ENCODE data around the gene EMC8.

The EMC8 gene

DNA sequence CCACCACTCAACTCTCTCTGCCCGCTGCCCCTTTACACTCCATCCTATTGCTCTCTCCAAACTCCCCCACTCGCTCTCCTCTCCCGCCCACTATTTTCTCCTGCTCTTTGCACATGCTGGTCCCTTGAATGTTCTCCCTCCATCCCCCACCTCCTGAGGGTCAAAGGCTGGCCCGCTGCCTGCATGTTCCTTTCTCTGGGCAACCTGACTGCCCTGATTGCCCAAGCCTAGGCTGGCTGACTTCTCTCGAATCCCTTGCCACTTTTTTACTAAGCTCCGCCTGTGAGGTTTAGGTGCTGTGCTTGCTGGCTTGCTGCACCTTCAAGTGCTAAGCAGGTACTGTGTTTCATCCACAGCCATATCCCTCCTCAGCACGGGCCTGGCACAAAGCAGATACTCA is 2.7 kb downstream of the EMC8 start:
- Histone ChIP-seq H3K27ac (ENCODE audit: low read length) (no peak overlapping the region), H3K27me3 (ENCODE audit: low read depth, low read length) (no peaks in the 10 kb centered on the region), H3K4me1 (ENCODE audit: control insufficient read depth in 1 of 2, insufficient read depth in 2 of 2, low read length in 2 of 2) (peaks cover 4 to 32% of the 10 kb centered on the region in 2 donors), H3K9me3 (ENCODE audit: control insufficient read depth in 1 of 2, low read length in 2 of 2) (no peaks in the 10 kb centered on the region), H3K36me3 (ENCODE audit: control insufficient read depth in 1 of 2, insufficient read depth in 2 of 2, low read length in 2 of 2) (peaks cover 27 to 43% of the 10 kb centered on the region in 2 donors), H3K4me3 (ENCODE audit: low read depth in 1 of 2, low read length in 2 of 2) (no peak overlapping the region)

DNA sequence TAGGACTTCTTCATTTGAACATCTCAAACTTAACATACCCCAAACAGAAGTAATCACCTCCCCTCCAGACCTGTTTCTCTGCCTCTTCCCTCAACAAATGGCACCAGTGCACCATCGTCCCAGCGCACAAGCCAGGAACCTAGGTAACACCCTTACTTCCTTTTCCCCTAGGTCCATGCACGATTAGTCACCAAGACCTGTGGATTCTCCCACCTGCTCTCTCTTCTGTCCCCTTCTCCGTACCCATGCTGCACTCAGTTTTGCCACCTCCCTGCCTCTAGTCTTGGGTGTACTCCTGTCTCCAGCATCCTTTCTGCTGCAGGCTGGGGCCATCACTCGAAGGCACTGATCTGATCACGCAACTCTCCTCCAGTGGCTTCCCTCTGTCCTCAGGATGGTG is 3.2 kb downstream of the EMC8 start:
- no peaks in the 10 kb centered on the region for H3K27me3 ChIP-seq (ENCODE audit: low read depth, low read length)
- H3K9me3 ChIP-seq (ENCODE audit: control insufficient read depth in 1 of 2, low read length in 2 of 2), result no peaks in the 10 kb centered on the region
- peaks cover 4 to 28% of the 10 kb centered on the region in 2 donors for H3K4me1 ChIP-seq (ENCODE audit: control insufficient read depth in 1 of 2, insufficient read depth in 2 of 2, low read length in 2 of 2)
- no peak overlapping the region for H3K27ac ChIP-seq (ENCODE audit: low read length)
- H3K4me3 ChIP-seq (ENCODE audit: low read depth in 1 of 2, low read length in 2 of 2), result no peak overlapping the region
- peaks cover 24 to 38% of the 10 kb centered on the region in 2 donors for H3K36me3 ChIP-seq (ENCODE audit: control insufficient read depth in 1 of 2, insufficient read depth in 2 of 2, low read length in 2 of 2)

DNA sequence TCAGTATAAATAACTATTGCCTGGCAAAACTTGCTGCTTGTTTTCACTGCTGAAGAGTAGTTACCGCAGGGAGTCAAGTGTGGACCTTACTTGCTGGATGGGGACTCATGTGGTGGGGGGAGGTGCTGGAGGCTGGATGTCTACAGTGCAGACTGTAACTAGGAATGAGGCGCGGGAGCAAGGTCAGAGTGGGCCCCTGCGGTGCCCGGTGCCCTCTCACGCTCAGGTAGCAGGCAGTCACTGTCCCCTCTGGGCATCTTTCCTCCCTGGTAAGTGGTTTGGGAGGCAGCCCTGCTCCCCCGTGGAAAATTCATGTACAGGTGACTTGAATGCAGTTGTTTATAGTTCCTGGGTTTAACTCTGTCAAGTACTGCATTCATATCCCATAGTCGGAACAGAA is 4.6 kb downstream of the EMC8 start:
- Histone ChIP-seq H3K9me3 (ENCODE audit: control insufficient read depth in 1 of 2, low read length in 2 of 2) (no peaks in the 10 kb centered on the region), H3K27me3 (ENCODE audit: low read depth, low read length) (no peaks in the 10 kb centered on the region), H3K27ac (ENCODE audit: low read length) (no peak overlapping the region), H3K4me1 (ENCODE audit: control insufficient read depth in 1 of 2, insufficient read depth in 2 of 2, low read length in 2 of 2) (peaks cover 4 to 18% of the 10 kb centered on the region in 2 donors), H3K36me3 (ENCODE audit: control insufficient read depth in 1 of 2, insufficient read depth in 2 of 2, low read length in 2 of 2) (peaks cover 24 to 38% of the 10 kb centered on the region in 2 donors), H3K4me3 (ENCODE audit: low read depth in 1 of 2, low read length in 2 of 2) (no peak overlapping the region)

DNA sequence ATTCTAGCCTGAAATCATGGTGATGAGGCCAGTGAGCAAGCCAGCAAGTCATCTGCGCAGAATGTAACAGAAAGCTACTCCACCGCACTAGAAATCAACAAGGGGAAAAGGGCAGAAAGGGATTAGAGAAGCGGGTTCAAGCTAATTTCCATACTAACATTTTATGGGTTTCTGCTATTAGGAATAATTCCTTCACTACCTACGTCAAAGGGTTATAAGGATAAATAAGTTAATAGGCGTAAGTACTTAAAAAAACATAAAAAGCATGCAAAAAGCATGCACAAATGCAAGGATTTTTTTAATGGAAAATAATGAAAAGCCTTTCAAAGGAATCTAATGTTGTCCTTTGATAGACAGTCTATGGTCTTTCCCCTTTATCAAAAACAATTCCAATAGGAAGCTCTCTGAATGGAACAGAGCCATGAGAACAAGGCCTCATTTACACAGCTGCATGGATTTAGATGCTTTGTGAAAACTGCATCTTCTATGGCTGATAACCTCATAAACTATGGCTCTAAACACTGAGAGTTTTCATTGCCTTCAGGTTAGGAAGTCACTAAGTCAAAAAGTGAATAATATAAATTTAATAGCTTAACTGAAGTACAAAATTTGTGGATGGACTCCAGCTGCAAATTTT is 5.6 kb downstream of the EMC8 start:
- peaks cover 4 to 17% of the 10 kb centered on the region in 2 donors for H3K4me1 ChIP-seq (ENCODE audit: control insufficient read depth in 1 of 2, insufficient read depth in 2 of 2, low read length in 2 of 2)
- no peak overlapping the region for H3K4me3 ChIP-seq (ENCODE audit: low read depth in 1 of 2, low read length in 2 of 2)
- H3K27ac ChIP-seq (ENCODE audit: low read length), result no peak overlapping the region
- H3K27me3 ChIP-seq (ENCODE audit: low read depth, low read length), result no peaks in the 10 kb centered on the region
- H3K9me3 ChIP-seq (ENCODE audit: control insufficient read depth in 1 of 2, low read length in 2 of 2), result no peaks in the 10 kb centered on the region
- peaks cover 26 to 38% of the 10 kb centered on the region in 2 donors for H3K36me3 ChIP-seq (ENCODE audit: control insufficient read depth in 1 of 2, insufficient read depth in 2 of 2, low read length in 2 of 2)

DNA sequence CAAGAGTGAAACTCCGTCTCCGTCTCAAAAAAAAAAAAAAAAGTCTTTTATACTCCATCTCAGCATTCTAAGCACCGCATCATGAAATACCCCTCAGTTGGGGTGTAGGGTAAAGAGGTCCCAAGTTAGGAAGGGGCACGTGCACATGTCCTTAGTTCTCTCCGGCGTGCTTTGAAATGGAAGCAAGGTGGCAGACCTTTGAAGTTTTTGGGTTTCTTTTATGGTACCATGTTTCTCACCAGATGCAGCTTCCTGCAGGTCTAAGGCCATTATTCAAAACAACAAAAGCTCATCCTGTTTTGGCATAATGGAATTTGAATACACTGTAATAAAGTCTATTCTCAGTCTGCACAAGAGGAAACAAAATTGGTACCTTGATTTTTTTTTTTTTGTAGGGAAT is 9.6 kb downstream of the EMC8 start:
- Histone ChIP-seq H3K36me3 (ENCODE audit: control insufficient read depth in 1 of 2, insufficient read depth in 2 of 2, low read length in 2 of 2) (peaks cover 47 to 51% of the 10 kb centered on the region in 2 donors), H3K4me1 (ENCODE audit: control insufficient read depth in 1 of 2, insufficient read depth in 2 of 2, low read length in 2 of 2) (no peaks in the 10 kb centered on the region), H3K27ac (ENCODE audit: low read length) (no peak overlapping the region), H3K4me3 (ENCODE audit: low read depth in 1 of 2, low read length in 2 of 2) (no peak overlapping the region), H3K9me3 (ENCODE audit: control insufficient read depth in 1 of 2, low read length in 2 of 2) (no peaks in the 10 kb centered on the region), H3K27me3 (ENCODE audit: low read depth, low read length) (no peaks in the 10 kb centered on the region)

DNA sequence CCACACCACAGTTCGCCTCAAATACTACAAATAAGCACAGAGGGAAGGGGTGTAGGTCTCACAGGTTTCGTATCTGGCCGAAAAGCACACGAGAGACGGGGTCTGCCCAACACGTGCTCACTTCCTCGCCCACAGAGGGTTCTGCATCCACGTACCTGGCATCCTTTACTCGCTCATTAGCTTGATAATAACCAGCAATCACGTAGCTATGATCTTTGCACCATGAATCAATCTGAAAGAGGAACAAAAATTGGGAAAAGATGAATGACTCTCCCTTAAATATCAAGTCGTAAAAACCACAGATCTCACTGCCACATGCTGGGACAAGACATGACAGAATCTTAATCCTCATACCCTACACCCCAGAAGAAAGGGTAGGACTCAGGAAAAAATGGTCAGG is 10.5 kb downstream of the EMC8 start:
- no peak overlapping the region for H3K4me3 ChIP-seq (ENCODE audit: low read depth in 1 of 2, low read length in 2 of 2)
- H3K9me3 ChIP-seq (ENCODE audit: control insufficient read depth in 1 of 2, low read length in 2 of 2), result no peaks in the 10 kb centered on the region
- no peak overlapping the region for H3K27ac ChIP-seq (ENCODE audit: low read length)
- peaks cover 45 to 51% of the 10 kb centered on the region in 2 donors for H3K36me3 ChIP-seq (ENCODE audit: control insufficient read depth in 1 of 2, insufficient read depth in 2 of 2, low read length in 2 of 2)
- H3K27me3 ChIP-seq (ENCODE audit: low read depth, low read length), result no peaks in the 10 kb centered on the region
- H3K4me1 ChIP-seq (ENCODE audit: control insufficient read depth in 1 of 2, insufficient read depth in 2 of 2, low read length in 2 of 2), result no peaks in the 10 kb centered on the region

DNA sequence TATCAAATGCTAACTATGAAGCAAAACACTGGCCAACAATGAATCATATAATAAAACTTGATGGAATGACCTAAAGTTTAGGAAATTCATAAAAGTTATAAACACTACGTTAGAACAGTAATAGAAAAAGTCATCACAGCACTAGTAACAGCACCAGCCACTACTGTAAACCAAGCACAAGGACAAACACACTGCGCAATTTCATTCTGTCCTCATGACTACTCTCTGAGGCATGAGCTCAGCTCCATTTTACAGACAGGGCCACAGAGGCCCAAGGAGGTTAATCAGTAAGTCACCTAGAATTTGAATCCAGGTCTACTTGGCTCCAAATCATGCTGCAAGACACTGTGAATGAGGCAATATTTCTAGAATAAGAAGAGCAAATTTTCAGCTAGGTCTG is 13.4 kb downstream of the EMC8 start:
- Histone ChIP-seq H3K4me3 (ENCODE audit: low read depth in 1 of 2, low read length in 2 of 2) (no peak overlapping the region), H3K36me3 (ENCODE audit: control insufficient read depth in 1 of 2, insufficient read depth in 2 of 2, low read length in 2 of 2) (peaks cover 31 to 35% of the 10 kb centered on the region in 2 donors), H3K9me3 (ENCODE audit: control insufficient read depth in 1 of 2, low read length in 2 of 2) (no peaks in the 10 kb centered on the region), H3K4me1 (ENCODE audit: control insufficient read depth in 1 of 2, insufficient read depth in 2 of 2, low read length in 2 of 2) (peaks cover 0 to 18% of the 10 kb centered on the region in 2 donors), H3K27me3 (ENCODE audit: low read depth, low read length) (no peaks in the 10 kb centered on the region), H3K27ac (ENCODE audit: low read length) (no peak overlapping the region)

DNA sequence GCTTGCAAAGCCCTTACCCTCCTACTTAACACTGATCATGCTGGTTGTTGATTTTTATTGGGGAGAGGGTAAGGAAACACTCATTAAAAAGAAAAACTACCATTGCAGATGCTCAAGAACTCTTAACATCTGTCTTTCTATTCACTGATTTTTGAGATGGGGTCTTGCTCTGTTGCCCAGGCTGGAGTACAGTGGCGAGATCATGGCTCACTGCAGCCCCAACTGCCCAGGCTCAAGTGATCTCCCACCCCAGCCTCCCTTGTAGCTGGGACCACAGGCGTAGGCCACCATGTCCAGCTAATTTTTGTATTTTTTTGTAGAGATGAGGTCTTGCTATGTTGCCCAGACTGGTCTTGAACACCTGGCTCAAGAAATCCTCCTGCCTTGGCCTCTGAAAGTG is 14.5 kb downstream of the EMC8 start:
- H3K36me3 ChIP-seq (ENCODE audit: control insufficient read depth in 1 of 2, insufficient read depth in 2 of 2, low read length in 2 of 2), result peaks cover 42 to 46% of the 10 kb centered on the region in 2 donors
- no peaks in the 10 kb centered on the region for H3K27me3 ChIP-seq (ENCODE audit: low read depth, low read length)
- no peak overlapping the region for H3K27ac ChIP-seq (ENCODE audit: low read length)
- H3K4me1 ChIP-seq (ENCODE audit: control insufficient read depth in 1 of 2, insufficient read depth in 2 of 2, low read length in 2 of 2), result peaks cover 0 to 18% of the 10 kb centered on the region in 2 donors
- no peaks in the 10 kb centered on the region for H3K9me3 ChIP-seq (ENCODE audit: control insufficient read depth in 1 of 2, low read length in 2 of 2)
- H3K4me3 ChIP-seq (ENCODE audit: low read depth in 1 of 2, low read length in 2 of 2), result no peak overlapping the region

DNA sequence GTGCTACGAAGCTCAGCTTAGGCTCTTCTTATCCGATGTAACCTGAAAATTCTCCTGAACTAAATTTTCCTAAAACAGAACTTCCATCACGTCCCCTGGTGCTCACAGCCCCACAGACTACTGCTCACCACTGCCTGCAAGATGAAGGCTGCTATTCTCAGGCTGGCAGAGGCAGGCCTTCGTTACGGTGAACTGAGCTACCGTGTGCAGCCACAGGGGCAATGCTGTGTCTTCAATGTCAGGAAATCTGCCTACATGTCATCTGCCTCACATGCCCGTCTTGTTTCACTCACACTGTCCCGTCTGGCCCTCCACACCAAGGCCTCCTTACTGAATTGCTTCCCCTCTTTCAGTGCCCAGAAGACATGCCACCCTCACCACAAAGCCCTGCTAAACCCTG is 15.9 kb downstream of the EMC8 start:
- Histone ChIP-seq H3K36me3 (ENCODE audit: control insufficient read depth in 1 of 2, insufficient read depth in 2 of 2, low read length in 2 of 2) (peaks cover 48 to 53% of the 10 kb centered on the region in 2 donors), H3K27ac (ENCODE audit: low read length) (no peak overlapping the region)

DNA sequence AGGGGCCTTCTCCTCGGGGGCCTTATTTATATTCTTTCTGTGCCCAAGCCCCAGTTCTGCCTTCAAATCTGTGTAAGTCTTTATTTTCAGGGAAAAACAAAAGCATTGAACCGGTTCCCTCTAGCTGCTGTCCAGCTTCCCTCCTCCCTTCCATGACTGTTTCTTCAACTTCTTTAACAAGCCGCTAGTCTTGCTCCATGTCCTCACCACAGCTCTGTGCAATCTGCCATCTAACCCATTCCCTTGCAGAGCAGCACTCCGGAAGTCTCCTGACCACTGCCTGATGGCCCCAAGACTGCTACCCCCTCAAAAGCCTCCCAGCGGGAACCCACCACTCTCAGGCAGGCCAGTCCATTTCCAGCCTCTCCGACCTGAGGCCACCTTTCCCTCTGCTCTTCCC is 16.9 kb downstream of the EMC8 start:
- H3K4me3 ChIP-seq (ENCODE audit: low read depth in 1 of 2, low read length in 2 of 2), result no peak overlapping the region
- no peak overlapping the region for H3K27ac ChIP-seq (ENCODE audit: low read length)
- H3K36me3 ChIP-seq (ENCODE audit: control insufficient read depth in 1 of 2, insufficient read depth in 2 of 2, low read length in 2 of 2), result peaks cover 44 to 53% of the 10 kb centered on the region in 2 donors
- peaks cover 0 to 18% of the 10 kb centered on the region in 2 donors for H3K4me1 ChIP-seq (ENCODE audit: control insufficient read depth in 1 of 2, insufficient read depth in 2 of 2, low read length in 2 of 2)
- no peaks in the 10 kb centered on the region for H3K27me3 ChIP-seq (ENCODE audit: low read depth, low read length)
- no peaks in the 10 kb centered on the region for H3K9me3 ChIP-seq (ENCODE audit: control insufficient read depth in 1 of 2, low read length in 2 of 2)

More for the DNA sequence above, 15.9 kb downstream of the EMC8 start:
- Histone ChIP-seq H3K4me1 (ENCODE audit: control insufficient read depth in 1 of 2, insufficient read depth in 2 of 2, low read length in 2 of 2) (peaks cover 0 to 18% of the 10 kb centered on the region in 2 donors), H3K27me3 (ENCODE audit: low read depth, low read length) (no peaks in the 10 kb centered on the region), H3K4me3 (ENCODE audit: low read depth in 1 of 2, low read length in 2 of 2) (no peak overlapping the region), H3K9me3 (ENCODE audit: control insufficient read depth in 1 of 2, low read length in 2 of 2) (no peaks in the 10 kb centered on the region)

DNA sequence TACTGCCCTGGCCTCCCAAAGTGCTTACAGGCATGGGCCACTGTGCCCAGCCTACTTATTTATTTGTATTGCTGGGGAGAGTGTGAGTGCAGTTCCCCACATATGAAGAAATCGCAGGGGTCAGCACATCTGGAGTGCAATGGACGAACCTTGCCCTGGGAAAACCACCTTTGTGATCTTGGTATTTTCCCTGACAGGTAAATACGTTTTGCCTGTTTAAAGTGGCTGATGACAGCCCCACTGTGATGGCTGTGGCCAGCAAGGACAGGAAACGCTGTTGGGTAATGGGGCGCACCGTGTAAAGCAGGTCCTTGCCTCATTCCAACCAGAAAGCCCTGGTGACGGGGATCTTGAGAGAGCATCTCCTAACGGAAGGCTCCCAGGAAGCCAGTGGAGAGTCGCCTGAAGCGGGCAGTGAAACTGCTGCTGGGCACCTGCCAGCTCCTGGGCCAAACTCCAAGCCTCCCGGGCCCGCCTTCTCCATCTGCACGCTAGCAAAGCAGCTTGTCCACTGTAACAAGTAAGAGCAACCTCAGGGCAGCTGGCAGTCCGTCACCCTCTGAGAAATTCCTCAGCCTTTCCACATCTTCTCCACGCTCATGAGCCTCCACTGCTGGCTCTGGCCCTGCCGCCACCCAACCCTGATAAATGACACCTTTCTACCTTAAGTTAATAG is 17.5 kb downstream of the EMC8 start:
- Histone ChIP-seq H3K4me3 (ENCODE audit: low read depth in 1 of 2, low read length in 2 of 2) (no peak overlapping the region), H3K27ac (ENCODE audit: low read length) (no peak overlapping the region), H3K9me3 (ENCODE audit: control insufficient read depth in 1 of 2, low read length in 2 of 2) (no peaks in the 10 kb centered on the region), H3K4me1 (ENCODE audit: control insufficient read depth in 1 of 2, insufficient read depth in 2 of 2, low read length in 2 of 2) (peaks cover 0 to 18% of the 10 kb centered on the region in 2 donors), H3K27me3 (ENCODE audit: low read depth, low read length) (no peaks in the 10 kb centered on the region), H3K36me3 (ENCODE audit: control insufficient read depth in 1 of 2, insufficient read depth in 2 of 2, low read length in 2 of 2) (peaks cover 39 to 53% of the 10 kb centered on the region in 2 donors)

Measured in muscle layer of duodenum (tissue), 2 donors.